ENCODE measurements around the gene GPC2. TPM values are rescaled to one million over a fixed set of nuclear protein-coding genes. Genes with fewer than 3 reads are reported as not detected.

GPC2 gene
- total RNA-seq, 1 experiment from 2014 or later = 17.9 TPM

DNA sequence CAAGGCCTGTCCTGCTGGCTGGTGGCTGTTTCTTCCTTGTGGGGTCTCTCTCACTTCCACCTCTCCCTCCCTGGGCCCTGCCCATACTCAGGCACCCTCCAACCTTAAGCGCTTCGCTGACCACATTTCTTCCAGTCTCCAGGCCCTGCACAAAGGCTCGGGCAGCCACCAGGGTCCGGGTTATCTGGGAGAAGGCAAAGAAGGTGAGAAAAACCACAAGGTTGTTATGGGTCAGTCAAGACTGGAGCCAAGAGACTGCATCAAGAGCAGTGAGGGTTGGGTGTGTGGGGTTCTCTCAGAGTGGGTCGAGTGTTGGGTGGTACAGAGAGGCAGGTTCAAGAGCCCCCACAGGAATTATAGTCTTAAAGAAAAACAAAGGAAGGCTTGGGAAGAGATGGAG, 2.6 kb downstream of the GPC2 start:
- H4K20me1 ChIP-seq (ENCODE audit: insufficient read depth) = no peaks in the 10 kb centered on the region
- H3K79me2 ChIP-seq (ENCODE audit: insufficient read depth, low read length) = no peaks in the 10 kb centered on the region
- H3K4me2 ChIP-seq (ENCODE audit: low read length) = no peak overlapping the region
- BruUV-seq (replicated peaks) = no TSS peak
- H3K36me3 ChIP-seq (ENCODE audit: control insufficient read depth in 1 of 2, insufficient read depth in 2 of 2, low read length in 2 of 2) = no peaks in the 10 kb centered on the region
- H3K27me3 ChIP-seq (ENCODE audit: insufficient read depth, low read length) = no peaks in the 10 kb centered on the region
- ATAC-seq (no peak), DNase-seq (ENCODE audit: low read depth, low spot score) (no peak)
- no peak overlapping the region for H3K27ac ChIP-seq (ENCODE audit: low read depth, low read length)
- ChIA-PET RAD21 (ENCODE audit: low non-redundant PET in 1 of 2, low total read pairs in 2 of 2, uncharacterized antibody in 2 of 2, unreplicated experiment in 2 of 2) (no interaction called here), POLR2A (no interaction called here), CTCF (no interaction called here)
- H3K9me3 ChIP-seq (ENCODE audit: control insufficient read depth in 1 of 2, insufficient read depth in 1 of 2, low read depth in 1 of 2, low read length in 2 of 2) = no peaks in the 10 kb centered on the region
- intact Hi-C loops (cut with micrococcal nuclease) = no loop called here
- H2AFZ ChIP-seq (ENCODE audit: low read depth, low read length, poor library complexity, severe bottlenecking) = no peak overlapping the region
- TF ChIP-seq POLR2AphosphoS5 (IDR thresholded peaks at IDR 0.05; ENCODE audit: low read depth, low read length) (no peak), RAD21 (IDR thresholded peaks at IDR 0.05; ENCODE audit: low read depth) (no peak), SIN3A (IDR thresholded peaks at IDR 0.05; ENCODE audit: low read depth) (no peak), ELF1 (IDR thresholded peaks at IDR 0.05; ENCODE audit: borderline replicate concordance, low read depth) (no peak), ZFX (IDR thresholded peaks at IDR 0.05) (no peak), SP1 (IDR thresholded peaks at IDR 0.05; ENCODE audit: low read depth) (no peak), CEBPB (IDR thresholded peaks at IDR 0.05; ENCODE audit: low read depth) (no peak)
- TF ChIP-seq, protein P1, sequence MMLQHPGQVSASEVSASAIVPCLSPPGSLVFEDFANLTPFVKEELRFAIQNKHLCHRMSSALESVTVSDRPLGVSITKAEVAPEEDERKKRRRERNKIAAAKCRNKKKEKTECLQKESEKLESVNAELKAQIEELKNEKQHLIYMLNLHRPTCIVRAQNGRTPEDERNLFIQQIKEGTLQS (IDR thresholded peaks at IDR 0.05) = no peak
- H3K9me2 ChIP-seq (ENCODE audit: insufficient read depth) = no peaks in the 10 kb centered on the region
- peaks cover 3 to 12% of the 10 kb centered on the region in 2 experiments; a peak in 2 of 4 replicates for H3K4me1 ChIP-seq (ENCODE audit: control insufficient read depth in 1 of 2, insufficient read depth in 2 of 2, low read length in 2 of 2)
- no peak overlapping the region for H3K9ac ChIP-seq (ENCODE audit: low read length)
- H3K4me3 ChIP-seq (replicated peaks in 1 of 2; ENCODE audit: low read depth in 1 of 2, low read length in 2 of 2) = no peak overlapping the region

DNA sequence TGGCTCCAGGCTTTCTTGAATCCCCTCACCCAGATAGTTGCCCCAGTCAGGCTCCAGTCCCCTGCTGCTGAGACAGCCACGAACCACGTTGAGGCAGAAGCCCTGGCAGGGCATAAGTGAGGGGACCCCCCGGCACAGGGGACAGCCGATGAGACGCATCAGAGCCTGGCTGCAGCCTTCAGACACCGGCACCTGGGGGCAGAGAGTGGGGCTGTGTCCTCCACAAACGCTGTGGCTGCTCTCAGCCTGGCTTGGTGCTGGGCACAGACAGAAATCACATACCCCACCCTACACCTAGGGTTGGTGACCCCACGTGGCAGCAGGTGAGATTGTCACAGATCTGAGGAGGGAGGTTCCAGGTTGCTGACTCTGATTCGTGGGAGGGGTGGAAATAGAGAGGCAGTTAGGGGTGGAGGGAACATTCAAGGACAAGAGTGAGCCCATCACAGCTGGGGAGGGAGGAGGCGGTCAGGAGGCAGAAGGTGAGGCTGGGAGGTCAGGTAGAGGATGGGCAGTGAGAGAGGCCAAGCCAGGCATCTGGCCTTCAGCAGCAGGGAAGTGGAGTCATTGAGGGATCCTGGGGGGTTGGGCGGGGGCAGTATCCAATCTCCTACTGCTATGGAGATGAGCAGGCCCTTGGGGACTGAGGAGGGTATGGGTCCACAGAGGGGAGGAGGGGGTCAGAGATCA, 3.2 kb downstream of the GPC2 start:
- TF ChIP-seq POLR2A (IDR thresholded peaks at IDR 0.05; ENCODE audit: borderline replicate concordance, extremely low read depth, insufficient read depth, insufficient read length) (no peak), ELF1 (IDR thresholded peaks at IDR 0.05; ENCODE audit: borderline replicate concordance, low read depth) (no peak), ZNF274 (IDR thresholded peaks at IDR 0.05; ENCODE audit: low read depth, low read length) (no peak), CBX3 (IDR thresholded peaks at IDR 0.05; ENCODE audit: low read depth) (no peak), TCF7L2 (IDR thresholded peaks at IDR 0.05; ENCODE audit: borderline replicate concordance, extremely low read depth, insufficient read depth, insufficient read length) (no peak), EGR1 (IDR thresholded peaks at IDR 0.05; ENCODE audit: low read depth) (no peak), YY1 (IDR thresholded peaks at IDR 0.05; ENCODE audit: extremely low read depth, insufficient replicate concordance, low read depth, low read length) (no peak), SRF (IDR thresholded peaks at IDR 0.05; ENCODE audit: low read depth) (no peak), ZFX (IDR thresholded peaks at IDR 0.05) (no peak), SIN3A (IDR thresholded peaks at IDR 0.05; ENCODE audit: low read depth) (no peak)
- TF ChIP-seq, protein P1 (IDR thresholded peaks at IDR 0.05) = no peak
- TF ChIP-seq, protein P2, sequence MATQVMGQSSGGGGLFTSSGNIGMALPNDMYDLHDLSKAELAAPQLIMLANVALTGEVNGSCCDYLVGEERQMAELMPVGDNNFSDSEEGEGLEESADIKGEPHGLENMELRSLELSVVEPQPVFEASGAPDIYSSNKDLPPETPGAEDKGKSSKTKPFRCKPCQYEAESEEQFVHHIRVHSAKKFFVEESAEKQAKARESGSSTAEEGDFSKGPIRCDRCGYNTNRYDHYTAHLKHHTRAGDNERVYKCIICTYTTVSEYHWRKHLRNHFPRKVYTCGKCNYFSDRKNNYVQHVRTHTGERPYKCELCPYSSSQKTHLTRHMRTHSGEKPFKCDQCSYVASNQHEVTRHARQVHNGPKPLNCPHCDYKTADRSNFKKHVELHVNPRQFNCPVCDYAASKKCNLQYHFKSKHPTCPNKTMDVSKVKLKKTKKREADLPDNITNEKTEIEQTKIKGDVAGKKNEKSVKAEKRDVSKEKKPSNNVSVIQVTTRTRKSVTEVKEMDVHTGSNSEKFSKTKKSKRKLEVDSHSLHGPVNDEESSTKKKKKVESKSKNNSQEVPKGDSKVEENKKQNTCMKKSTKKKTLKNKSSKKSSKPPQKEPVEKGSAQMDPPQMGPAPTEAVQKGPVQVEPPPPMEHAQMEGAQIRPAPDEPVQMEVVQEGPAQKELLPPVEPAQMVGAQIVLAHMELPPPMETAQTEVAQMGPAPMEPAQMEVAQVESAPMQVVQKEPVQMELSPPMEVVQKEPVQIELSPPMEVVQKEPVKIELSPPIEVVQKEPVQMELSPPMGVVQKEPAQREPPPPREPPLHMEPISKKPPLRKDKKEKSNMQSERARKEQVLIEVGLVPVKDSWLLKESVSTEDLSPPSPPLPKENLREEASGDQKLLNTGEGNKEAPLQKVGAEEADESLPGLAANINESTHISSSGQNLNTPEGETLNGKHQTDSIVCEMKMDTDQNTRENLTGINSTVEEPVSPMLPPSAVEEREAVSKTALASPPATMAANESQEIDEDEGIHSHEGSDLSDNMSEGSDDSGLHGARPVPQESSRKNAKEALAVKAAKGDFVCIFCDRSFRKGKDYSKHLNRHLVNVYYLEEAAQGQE (IDR thresholded peaks at IDR 0.05; ENCODE audit: low read depth) = no peak
- no peak overlapping the region for H2AFZ ChIP-seq (ENCODE audit: low read depth, low read length, poor library complexity, severe bottlenecking)
- H3K9me3 ChIP-seq (ENCODE audit: control insufficient read depth in 1 of 2, insufficient read depth in 1 of 2, low read depth in 1 of 2, low read length in 2 of 2) = no peaks in the 10 kb centered on the region
- ChIA-PET RAD21 (ENCODE audit: low non-redundant PET in 1 of 2, low total read pairs in 2 of 2, uncharacterized antibody in 2 of 2, unreplicated experiment in 2 of 2) (no interaction called here), POLR2A (no interaction called here), CTCF (no interaction called here)
- intact Hi-C loops (cut with micrococcal nuclease) = no loop called here
- ATAC-seq (no peak), DNase-seq (ENCODE audit: low read depth, low spot score) (no peak)
- H3K27ac ChIP-seq (ENCODE audit: low read depth, low read length) = no peak overlapping the region
- no peak overlapping the region for H3K9ac ChIP-seq (ENCODE audit: low read length)
- no peak overlapping the region for H3K4me3 ChIP-seq (replicated peaks in 1 of 2; ENCODE audit: low read depth in 1 of 2, low read length in 2 of 2)
- H3K9me2 ChIP-seq (ENCODE audit: insufficient read depth) = no peaks in the 10 kb centered on the region
- no peaks in the 10 kb centered on the region for H3K36me3 ChIP-seq (ENCODE audit: control insufficient read depth in 1 of 2, insufficient read depth in 2 of 2, low read length in 2 of 2)
- no peaks in the 10 kb centered on the region for H3K27me3 ChIP-seq (ENCODE audit: insufficient read depth, low read length)
- H4K20me1 ChIP-seq (ENCODE audit: insufficient read depth) = no peaks in the 10 kb centered on the region
- peaks cover 3 to 12% of the 10 kb centered on the region in 2 experiments; a peak in 2 of 4 replicates for H3K4me1 ChIP-seq (ENCODE audit: control insufficient read depth in 1 of 2, insufficient read depth in 2 of 2, low read length in 2 of 2)
- no peak overlapping the region for H3K4me2 ChIP-seq (ENCODE audit: low read length)
- BruUV-seq (replicated peaks) = no TSS peak
- H3K79me2 ChIP-seq (ENCODE audit: insufficient read depth, low read length) = no peaks in the 10 kb centered on the region

Measured in HCT116 (cell line).